Bronchial epithelial cell (primary cell): ENCODE data around the gene GPC5. TPM values are rescaled to one million over a fixed set of nuclear protein-coding genes. Genes with fewer than 3 reads are reported as not detected.

Source experiments
- DNase-seq: peaks from one replicate; pipeline ENCODE4 v3.0.0-alpha.2; 2010; ENCODE audit warnings: low read depth
- FAIRE-seq: peaks from 2 replicates; lab custom pipeline; 2011; peaks lifted over from hg19 to GRCh38; lab: Jason Lieb, UNC
- H3K27me3 ChIP-seq: 2 replicates; pipeline ENCODE4 v1.5.1; 2011; ENCODE audit warnings: low read length; ENCODE audit not compliant: control insufficient read depth, insufficient read depth
- H3K36me3 ChIP-seq: 2 replicates; pipeline ENCODE4 v1.5.1; 2011; ENCODE audit warnings: low read length; ENCODE audit not compliant: control insufficient read depth, insufficient read depth
- H3K4me3 ChIP-seq: 2 replicates; pipeline ENCODE4 v1.5.1; 2011; ENCODE audit warnings: mild to moderate bottlenecking, low read depth, low read length, control low read depth
- CTCF ChIP-seq: IDR thresholded peaks from 2 replicates; pipeline ENCODE4 v1.5.1; 2011; ENCODE audit warnings: mild to moderate bottlenecking, moderate library complexity, low read length, control low read depth, inconsistent platforms; ENCODE audit not compliant: insufficient read depth, severe bottlenecking
- total RNA-seq: library from RNA; depleted of rRNA; stranded (reverse); fragments of >200 nt; gene quantifications from 2 replicates; pipeline ENCODE4 v1.2.1, GENCODE V29; 2014

The GPC5 gene
- total RNA-seq, 1 donor from 2014 or later, result 1.8 TPM

- no peak for DNase-seq
- FAIRE-seq, result no peak
- Histone ChIP-seq H3K4me3 (no peak overlapping the region), H3K27me3 (no peaks in the 10 kb centered on the region), H3K36me3 (no peaks in the 10 kb centered on the region)
- TF ChIP-seq CTCF, result no peak
Observed at GRCh38 chr13:91817250-91817649, 418.8 kb downstream of the GPC5 start.

- FAIRE-seq (no peak), DNase-seq (no peak)
- no peak for TF ChIP-seq CTCF
- Histone ChIP-seq H3K4me3 (no peak overlapping the region), H3K36me3 (no peaks in the 10 kb centered on the region), H3K27me3 (no peaks in the 10 kb centered on the region)
Observed at GRCh38 chr13:91824416-91824815, 426.0 kb downstream of the GPC5 start.

- DNase-seq (no peak), FAIRE-seq (no peak)
- Histone ChIP-seq H3K36me3 (no peaks in the 10 kb centered on the region), H3K27me3 (no peaks in the 10 kb centered on the region), H3K4me3 (no peak overlapping the region)
- no peak for TF ChIP-seq CTCF
Observed at GRCh38 chr13:91825516-91825915, 427.1 kb downstream of the GPC5 start.

GRCh38 chr13:91836553-91836952 lies 438.1 kb downstream of the GPC5 start:
- TF ChIP-seq CTCF, result no peak
- FAIRE-seq, result no peak

GRCh38 chr13:91845612-91846011 lies 447.2 kb downstream of the GPC5 start:
- no peak for DNase-seq
- no peak for TF ChIP-seq CTCF

More at GRCh38 chr13:91836553-91836952, 438.1 kb downstream of the GPC5 start:
- Histone ChIP-seq H3K4me3 (no peak overlapping the region), H3K36me3 (no peaks in the 10 kb centered on the region), H3K27me3 (no peaks in the 10 kb centered on the region)
- no peak for DNase-seq

GRCh38 chr13:91863699-91864098 lies 465.3 kb downstream of the GPC5 start:
- Histone ChIP-seq H3K4me3 (no peak overlapping the region), H3K36me3 (no peaks in the 10 kb centered on the region), H3K27me3 (no peaks in the 10 kb centered on the region)
- TF ChIP-seq CTCF, result no peak
- DNase-seq (no peak), FAIRE-seq (no peak)

More at GRCh38 chr13:91845612-91846011, 447.2 kb downstream of the GPC5 start:
- Histone ChIP-seq H3K27me3 (no peaks in the 10 kb centered on the region), H3K4me3 (no peak overlapping the region), H3K36me3 (no peaks in the 10 kb centered on the region)
- FAIRE-seq, result no peak
